Measurements from ENCODE around the gene PHAF1. TPM values are rescaled to one million over a fixed set of nuclear protein-coding genes. Genes with fewer than 3 reads are reported as not detected.

Gene PHAF1
- total and polyA plus RNA-seq, 2 of the 13 experiments (the other 11 are each of a cell fraction or from before 2014, with no cell fraction given), result 48.3 to 174 TPM

DNA sequence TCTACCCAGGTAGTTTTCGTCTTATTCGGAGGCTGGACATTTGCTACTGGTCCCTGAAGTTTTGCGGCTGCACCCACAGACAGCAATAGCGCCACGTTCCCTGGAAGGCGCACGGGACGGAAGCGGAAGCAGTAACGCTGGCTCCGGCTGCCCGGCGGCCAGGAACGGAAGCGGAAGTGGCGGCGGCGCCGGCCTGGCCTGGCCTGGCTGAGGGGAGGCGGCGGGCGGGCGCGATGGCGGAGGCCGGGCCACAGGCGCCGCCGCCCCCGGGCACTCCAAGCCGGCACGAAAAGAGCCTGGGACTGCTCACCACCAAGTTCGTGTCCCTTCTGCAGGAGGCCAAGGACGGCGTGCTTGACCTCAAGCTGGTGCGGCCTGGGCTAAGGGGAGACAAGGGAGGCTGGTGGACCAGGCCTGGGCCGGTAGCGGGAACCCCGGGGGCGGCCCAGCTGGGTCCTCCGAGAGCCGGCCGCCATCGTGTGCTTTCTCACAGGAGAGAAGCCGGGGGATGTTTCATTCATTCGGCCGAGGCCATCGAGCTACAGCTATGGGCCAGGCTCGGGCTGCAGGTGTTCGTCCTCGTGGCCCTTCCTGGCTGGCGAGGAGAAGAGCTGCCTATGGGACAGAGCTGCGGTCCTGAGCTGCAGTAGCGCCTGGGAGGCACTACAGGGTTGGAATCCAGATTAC, 82.4 kb downstream of the PHAF1 start, which contains the start of gene E2F4 (continued):
- TF ChIP-seq, protein P1, sequence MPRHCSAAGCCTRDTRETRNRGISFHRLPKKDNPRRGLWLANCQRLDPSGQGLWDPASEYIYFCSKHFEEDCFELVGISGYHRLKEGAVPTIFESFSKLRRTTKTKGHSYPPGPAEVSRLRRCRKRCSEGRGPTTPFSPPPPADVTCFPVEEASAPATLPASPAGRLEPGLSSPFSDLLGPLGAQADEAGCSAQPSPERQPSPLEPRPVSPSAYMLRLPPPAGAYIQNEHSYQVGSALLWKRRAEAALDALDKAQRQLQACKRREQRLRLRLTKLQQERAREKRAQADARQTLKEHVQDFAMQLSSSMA (CRISPR knock-in tag; IDR thresholded peaks at IDR 0.05), result no peak; the same call in 1 of the 2 replicates
- no peak for TF ChIP-seq ZNF713 (CRISPR knock-in tag; IDR thresholded peaks at IDR 0.05)
- no peak for TF ChIP-seq MAFK (conservative IDR thresholded peaks at IDR 0.05 in 1 of 2, IDR thresholded peaks at IDR 0.05 in 1 of 2; ENCODE audit: low read length in 2 of 2)
- peak; percentile 46; the same call in 1 of the 2 replicates for TF ChIP-seq FOSL2 (CRISPR knock-in tag; IDR thresholded peaks at IDR 0.05)
- TF ChIP-seq ZNF33B (CRISPR knock-in tag; IDR thresholded peaks at IDR 0.05), result peak; percentile 53; the same call in 1 of the 2 replicates
- no peak for TF ChIP-seq ZNF354B (CRISPR knock-in tag; IDR thresholded peaks at IDR 0.05)
- no peak for TF ChIP-seq ZNF678 (CRISPR knock-in tag; IDR thresholded peaks at IDR 0.05)
- no peak for TF ChIP-seq PRMT3 (CRISPR knock-in tag; IDR thresholded peaks at IDR 0.05; ENCODE audit: borderline replicate concordance, low read depth)
- peak; percentile 57 for TF ChIP-seq HNRNPH1 (optimal IDR thresholded peaks at IDR 0.05; ENCODE audit: low read depth, low read length)
- peak; percentile 28; the same call in 1 of the 2 replicates for TF ChIP-seq ZNF747 (CRISPR knock-in tag; IDR thresholded peaks at IDR 0.05; ENCODE audit: borderline replicate concordance)
- TF ChIP-seq ZBTB20 (CRISPR knock-in tag; IDR thresholded peaks at IDR 0.05; ENCODE audit: borderline replicate concordance, low read depth), result peak; percentile 41; the same call in 1 of the 2 replicates
- TF ChIP-seq MIXL1 (CRISPR knock-in tag; IDR thresholded peaks at IDR 0.05), result peak; percentile 76; the same call in 1 of the 2 replicates
- TF ChIP-seq ZNF326 (CRISPR knock-in tag; IDR thresholded peaks at IDR 0.05; ENCODE audit: borderline replicate concordance), result no peak
- no peak for TF ChIP-seq CHD2 (IDR thresholded peaks at IDR 0.05; ENCODE audit: low read depth, low read length)
- TF ChIP-seq ZNF761 (CRISPR knock-in tag; conservative IDR thresholded peaks at IDR 0.05), result no peak; the same call in 1 of the 2 replicates
- TF ChIP-seq, protein P2, sequence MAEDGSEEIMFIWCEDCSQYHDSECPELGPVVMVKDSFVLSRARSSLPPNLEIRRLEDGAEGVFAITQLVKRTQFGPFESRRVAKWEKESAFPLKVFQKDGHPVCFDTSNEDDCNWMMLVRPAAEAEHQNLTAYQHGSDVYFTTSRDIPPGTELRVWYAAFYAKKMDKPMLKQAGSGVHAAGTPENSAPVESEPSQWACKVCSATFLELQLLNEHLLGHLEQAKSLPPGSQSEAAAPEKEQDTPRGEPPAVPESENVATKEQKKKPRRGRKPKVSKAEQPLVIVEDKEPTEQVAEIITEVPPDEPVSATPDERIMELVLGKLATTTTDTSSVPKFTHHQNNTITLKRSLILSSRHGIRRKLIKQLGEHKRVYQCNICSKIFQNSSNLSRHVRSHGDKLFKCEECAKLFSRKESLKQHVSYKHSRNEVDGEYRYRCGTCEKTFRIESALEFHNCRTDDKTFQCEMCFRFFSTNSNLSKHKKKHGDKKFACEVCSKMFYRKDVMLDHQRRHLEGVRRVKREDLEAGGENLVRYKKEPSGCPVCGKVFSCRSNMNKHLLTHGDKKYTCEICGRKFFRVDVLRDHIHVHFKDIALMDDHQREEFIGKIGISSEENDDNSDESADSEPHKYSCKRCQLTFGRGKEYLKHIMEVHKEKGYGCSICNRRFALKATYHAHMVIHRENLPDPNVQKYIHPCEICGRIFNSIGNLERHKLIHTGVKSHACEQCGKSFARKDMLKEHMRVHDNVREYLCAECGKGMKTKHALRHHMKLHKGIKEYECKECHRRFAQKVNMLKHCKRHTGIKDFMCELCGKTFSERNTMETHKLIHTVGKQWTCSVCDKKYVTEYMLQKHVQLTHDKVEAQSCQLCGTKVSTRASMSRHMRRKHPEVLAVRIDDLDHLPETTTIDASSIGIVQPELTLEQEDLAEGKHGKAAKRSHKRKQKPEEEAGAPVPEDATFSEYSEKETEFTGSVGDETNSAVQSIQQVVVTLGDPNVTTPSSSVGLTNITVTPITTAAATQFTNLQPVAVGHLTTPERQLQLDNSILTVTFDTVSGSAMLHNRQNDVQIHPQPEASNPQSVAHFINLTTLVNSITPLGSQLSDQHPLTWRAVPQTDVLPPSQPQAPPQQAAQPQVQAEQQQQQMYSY (CRISPR knock-in tag; IDR thresholded peaks at IDR 0.05), result no peak; the same call in 1 of the 2 replicates
- TF ChIP-seq ZC3H13 (CRISPR knock-in tag; IDR thresholded peaks at IDR 0.05), result 0 out of 2 replicates have a peak, but pooled peaks have one; percentile 33
- TF ChIP-seq TBX2 (CRISPR knock-in tag; IDR thresholded peaks at IDR 0.05; ENCODE audit: borderline replicate concordance), result peak; percentile 67
- peak; percentile 42 for TF ChIP-seq RARA (CRISPR knock-in tag; IDR thresholded peaks at IDR 0.05)
- no peak for TF ChIP-seq NFE2L1 (CRISPR knock-in tag; IDR thresholded peaks at IDR 0.05; ENCODE audit: borderline replicate concordance)
- TF ChIP-seq BRD4 (CRISPR knock-in tag; IDR thresholded peaks at IDR 0.05), result peak; percentile 93
- no peak for TF ChIP-seq ZNF737 (CRISPR knock-in tag; IDR thresholded peaks at IDR 0.05; ENCODE audit: borderline replicate concordance)
- TF ChIP-seq, protein P3, sequence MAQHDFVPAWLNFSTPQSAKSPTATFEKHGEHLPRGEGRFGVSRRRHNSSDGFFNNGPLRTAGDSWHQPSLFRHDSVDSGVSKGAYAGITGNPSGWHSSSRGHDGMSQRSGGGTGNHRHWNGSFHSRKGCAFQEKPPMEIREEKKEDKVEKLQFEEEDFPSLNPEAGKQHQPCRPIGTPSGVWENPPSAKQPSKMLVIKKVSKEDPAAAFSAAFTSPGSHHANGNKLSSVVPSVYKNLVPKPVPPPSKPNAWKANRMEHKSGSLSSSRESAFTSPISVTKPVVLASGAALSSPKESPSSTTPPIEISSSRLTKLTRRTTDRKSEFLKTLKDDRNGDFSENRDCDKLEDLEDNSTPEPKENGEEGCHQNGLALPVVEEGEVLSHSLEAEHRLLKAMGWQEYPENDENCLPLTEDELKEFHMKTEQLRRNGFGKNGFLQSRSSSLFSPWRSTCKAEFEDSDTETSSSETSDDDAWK (CRISPR knock-in tag; IDR thresholded peaks at IDR 0.05), result no peak
- no peak for TF ChIP-seq ZBTB21 (CRISPR knock-in tag; IDR thresholded peaks at IDR 0.05)

All from HepG2 (cell line).